CD4-positive, CD25-positive, alpha-beta regulatory T cell (primary cell): ENCODE data around the gene ARL2. TPM values are rescaled to one million over a fixed set of nuclear protein-coding genes. Genes with fewer than 3 reads are reported as not detected.
A peak's percentile ranks its signal among the peaks of the same experiment; 100 is the strongest.
"Not testable (repeated sequence)": the region's sequence is repeated elsewhere in the genome, so short reads cannot be mapped to it uniquely, and the experiment has no call there.

ENCODE experiments used
- ATAC-seq, 2 donors: fragments of 150-1000 bp; cut with Tn5 transposase; one replicate each; pipeline ENCODE4 v1.10.0; 2021; ENCODE audit warnings: low read depth in 2 of 2, moderate number of reproducible peaks in 2 of 2, moderate library complexity in 1 of 2
- DNase-seq, 3 donors: peaks; one replicate each; pipeline versions ENCODE4 v3.0.0 to v3.0.0-alpha.2; 2012 to 2022; ENCODE audit warnings: mixed read lengths in 1 of 3
- H3K27ac ChIP-seq: one replicate; pipeline ENCODE4 v1.7.0; 2013; ENCODE audit warnings: mild to moderate bottlenecking, low read length; ENCODE audit not compliant: insufficient read depth, poor library complexity, severe bottlenecking
- H3K27me3 ChIP-seq: one replicate; pipeline ENCODE4 v1.7.0; 2013; ENCODE audit warnings: low read length; ENCODE audit not compliant: control insufficient read depth, insufficient read depth
- H3K36me3 ChIP-seq: one replicate; pipeline ENCODE4 v1.7.0; 2013; ENCODE audit warnings: mild to moderate bottlenecking, low read length, moderate library complexity; ENCODE audit not compliant: control insufficient read depth, insufficient read depth
- H3K4me1 ChIP-seq: 2 replicates; pipeline ENCODE4 v1.7.0; 2013; ENCODE audit warnings: mild to moderate bottlenecking, low read length; ENCODE audit not compliant: insufficient read depth, control insufficient read depth, poor library complexity, severe bottlenecking
- H3K4me3 ChIP-seq: one replicate; pipeline ENCODE4 v1.7.0; 2013; ENCODE audit warnings: low read depth, mild to moderate bottlenecking, low read length, moderate library complexity
- H3K9me3 ChIP-seq, 2 experiments: 1 replicate in 1 of 2; 2 replicates in 1 of 2; pipeline ENCODE4 v1.7.0; 2013; ENCODE audit warnings: low read length in 2 of 2, mild to moderate bottlenecking in 1 of 2, moderate library complexity in 1 of 2; ENCODE audit not compliant: control insufficient read depth in 2 of 2
- H3K27ac Mint-ChIP-seq, 3 donors: one replicate each; pipeline ENCODE4 v1.8.0; 2020 to 2022; ENCODE audit warnings: mild to moderate bottlenecking in 3 of 3, mixed read lengths in 3 of 3, moderate library complexity in 2 of 3
- H3K27me3 Mint-ChIP-seq: one replicate; pipeline ENCODE4 v1.8.0; 2022; ENCODE audit warnings: mild to moderate bottlenecking, mixed read lengths
- H3K36me3 Mint-ChIP-seq: one replicate; pipeline ENCODE4 v1.8.0; 2020; ENCODE audit warnings: mixed read lengths
- H3K4me1 Mint-ChIP-seq, 4 donors: one replicate each; pipeline ENCODE4 v1.8.0; 2020 to 2022; ENCODE audit warnings: mixed read lengths in 4 of 4, mild to moderate bottlenecking in 1 of 4
- H3K4me3 Mint-ChIP-seq, 4 donors: one replicate each; pipeline ENCODE4 v1.8.0; 2020 to 2022; ENCODE audit warnings: mild to moderate bottlenecking in 4 of 4, mixed read lengths in 4 of 4, moderate library complexity in 3 of 4
- H3K9me3 Mint-ChIP-seq, 7 donors: one replicate each; pipeline ENCODE4 v1.8.0; 2020 to 2022; ENCODE audit warnings: mixed read lengths in 7 of 7, mild to moderate bottlenecking in 3 of 7, moderate library complexity in 2 of 7
- polyA plus RNA-seq, 4 donors: library from polyadenylated mRNA; unstranded; fragments of 300-500 nt; fragmentation: Illumina TruSeq; gene quantifications; one replicate each; pipeline ENCODE4 v1.2.3, GENCODE V29; 2021
- total RNA-seq: library from RNA; stranded (reverse); gene quantifications from one replicate; pipeline ENCODE4 v1.2.3, GENCODE V29; 2022

ARL2 gene
- total and polyA plus RNA-seq, 5 donors from 2014 or later, result 16.5 to 67.6 (median 64.8) TPM

DNA sequence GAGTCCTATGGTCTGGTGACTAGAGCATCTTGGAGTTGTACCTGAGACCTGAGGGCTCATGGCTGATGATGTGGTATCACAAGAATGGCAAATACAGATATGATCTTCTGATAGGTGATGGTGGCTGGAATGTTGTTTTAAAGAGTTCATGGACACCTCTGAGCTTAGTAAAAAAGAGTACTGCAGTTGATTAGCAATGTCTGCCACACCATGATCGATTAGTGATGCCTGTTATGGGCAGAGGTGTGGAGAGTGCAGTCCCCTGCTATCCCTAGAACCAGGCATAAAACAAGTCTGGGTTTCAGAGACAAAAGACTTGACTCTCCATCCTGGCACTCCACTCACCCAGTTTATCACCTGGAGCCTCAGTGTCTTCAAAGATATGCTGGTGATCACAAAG is 15.8 kb upstream of the ARL2 start:
- Histone ChIP-seq H3K36me3 (no peaks in the 10 kb centered on the region), H3K9me3 (no peaks in the 10 kb centered on the region), H3K4me3 (no peak overlapping the region), H3K4me1 (no peaks in the 10 kb centered on the region), H3K27me3 (no peaks in the 10 kb centered on the region), H3K27ac (no peak overlapping the region)
- DNase-seq (peak in 1 of 3 donors; percentile 54), ATAC-seq (no peak)
- H3K9me3 Mint-ChIP-seq, result no peaks in the 10 kb centered on the region
- peaks cover 7% of the 10 kb centered on the region for H3K27me3 Mint-ChIP-seq
- H3K27ac Mint-ChIP-seq, result peak overlapping the region; percentile 19 to 76 (median 38)
- no peaks in the 10 kb centered on the region for H3K36me3 Mint-ChIP-seq
- H3K4me1 Mint-ChIP-seq, result peaks cover 0 to 17% (median 7%) of the 10 kb centered on the region in 4 donors
- H3K4me3 Mint-ChIP-seq, result peak overlapping the region in 1 of 4 donors; percentile 25

DNA sequence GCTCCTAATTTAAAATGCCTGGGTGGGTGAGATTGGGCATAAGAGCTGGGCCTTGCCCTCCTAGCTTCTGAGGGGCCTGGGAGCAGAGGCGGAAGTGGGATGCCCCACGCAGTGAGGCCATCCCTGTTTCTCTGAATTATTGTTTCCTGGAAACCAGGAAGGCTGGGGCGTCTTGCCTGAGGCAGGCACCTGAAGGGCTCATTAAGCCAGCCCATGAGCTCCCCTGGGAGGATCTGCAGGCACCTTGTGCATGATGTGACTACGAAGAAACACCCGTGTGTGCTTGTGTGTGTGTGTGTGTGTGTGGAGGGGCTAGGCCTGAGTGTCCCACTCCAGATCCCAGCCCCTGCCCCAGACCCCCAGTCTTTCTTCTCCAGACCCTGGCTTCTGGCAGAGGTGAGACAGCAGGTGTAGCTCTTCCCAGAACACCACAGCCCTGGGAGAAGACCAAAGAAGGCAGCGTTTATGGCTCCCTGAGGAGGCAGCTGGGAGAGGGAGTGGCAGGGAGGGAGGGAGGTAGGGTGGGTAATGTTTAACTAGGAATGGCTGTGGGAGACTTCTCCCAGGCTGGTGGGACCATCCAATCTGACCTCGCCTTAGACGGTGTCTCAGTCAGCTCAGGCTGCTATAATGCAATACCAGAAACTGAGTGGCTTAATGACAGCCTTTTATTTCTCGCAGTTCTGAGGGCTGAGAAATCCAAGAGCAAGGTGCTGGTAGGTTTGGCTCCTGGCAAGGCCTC is 15.1 kb upstream of the ARL2 start:
- H3K4me3 ChIP-seq, result no peak overlapping the region
- no peak overlapping the region for H3K27ac ChIP-seq
- H3K4me3 Mint-ChIP-seq, result peak overlapping the region in 1 of 4 donors; percentile 25

DNA sequence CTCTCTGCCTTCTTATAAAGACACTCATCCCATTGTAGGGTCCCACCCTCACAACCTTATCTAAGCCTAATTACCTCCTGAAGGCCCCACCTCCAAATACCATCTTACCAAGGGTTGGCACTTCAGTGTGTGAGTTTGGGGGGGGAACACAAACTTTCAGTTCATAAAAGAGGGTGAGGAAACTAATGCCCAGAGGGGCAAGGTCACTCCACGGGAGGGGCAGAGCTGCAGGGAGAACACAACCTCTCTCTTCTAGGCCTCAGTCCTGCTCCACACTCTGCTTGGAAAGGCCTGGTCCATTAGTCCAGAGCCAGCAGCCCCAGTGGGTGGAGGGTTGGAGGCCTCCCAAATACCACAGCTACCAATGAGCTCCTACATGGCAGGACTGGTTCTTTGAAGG is 14.5 kb upstream of the ARL2 start:
- ATAC-seq, result no peak
- no peak overlapping the region for H3K4me3 ChIP-seq
- Mint-ChIP-seq H3K9me3 (no peaks in the 10 kb centered on the region), H3K27ac (peak overlapping the region in 1 of 3 donors; percentile 56), H3K27me3 (peaks cover 7% of the 10 kb centered on the region), H3K4me3 (no peak overlapping the region), H3K36me3 (no peaks in the 10 kb centered on the region), H3K4me1 (peaks cover 0 to 17% (median 7%) of the 10 kb centered on the region in 4 donors)
- H3K27ac ChIP-seq, result no peak overlapping the region
- no peak for DNase-seq
- H3K4me1 ChIP-seq, result no peaks in the 10 kb centered on the region
- H3K9me3 ChIP-seq, result no peaks in the 10 kb centered on the region
- H3K36me3 ChIP-seq, result no peaks in the 10 kb centered on the region
- no peaks in the 10 kb centered on the region for H3K27me3 ChIP-seq

More for the DNA sequence above, 15.1 kb upstream of the ARL2 start:
- peak in 1 of 3 donors; percentile 73 for DNase-seq
- peak in 1 of 2 donors; percentile 26 for ATAC-seq
- H3K4me1 Mint-ChIP-seq, result peaks cover 0 to 17% (median 7%) of the 10 kb centered on the region in 4 donors
- peak overlapping the region; percentile 19 to 85 (median 38) for H3K27ac Mint-ChIP-seq
- H3K9me3 ChIP-seq, result no peaks in the 10 kb centered on the region
- no peaks in the 10 kb centered on the region for H3K27me3 ChIP-seq
- H3K4me1 ChIP-seq, result no peaks in the 10 kb centered on the region
- no peaks in the 10 kb centered on the region for H3K36me3 Mint-ChIP-seq
- peaks cover 7% of the 10 kb centered on the region for H3K27me3 Mint-ChIP-seq
- H3K36me3 ChIP-seq, result no peaks in the 10 kb centered on the region
- no peaks in the 10 kb centered on the region for H3K9me3 Mint-ChIP-seq

DNA sequence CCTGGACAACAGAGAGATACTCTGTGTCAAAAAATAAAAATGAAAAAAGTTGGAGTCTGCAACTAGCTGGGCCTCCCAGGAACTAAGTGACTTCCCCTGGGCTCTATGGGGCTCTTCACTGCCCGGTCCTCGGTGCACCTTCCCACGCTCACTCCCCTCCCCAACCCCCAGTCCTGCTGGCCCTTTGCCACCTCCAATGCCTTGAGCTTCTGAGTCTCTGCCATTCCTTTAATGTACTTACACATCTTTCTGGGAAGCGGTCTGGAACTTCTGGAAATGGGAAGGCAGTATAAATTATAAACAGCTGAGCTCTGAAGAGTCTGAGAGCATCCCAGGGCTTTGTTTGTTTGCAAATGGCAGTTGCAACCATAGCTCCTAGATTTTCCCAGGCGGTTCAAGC is 11.3 kb upstream of the ARL2 start:
- Histone ChIP-seq H3K4me3 (no peak overlapping the region), H3K27ac (no peak overlapping the region), H3K4me1 (no peaks in the 10 kb centered on the region), H3K27me3 (no peaks in the 10 kb centered on the region), H3K36me3 (no peaks in the 10 kb centered on the region), H3K9me3 (no peaks in the 10 kb centered on the region)
- no peak for DNase-seq
- Mint-ChIP-seq H3K9me3 (no peaks in the 10 kb centered on the region), H3K36me3 (no peaks in the 10 kb centered on the region), H3K27me3 (peaks cover 5% of the 10 kb centered on the region), H3K4me1 (peaks cover 0 to 15% (median 7%) of the 10 kb centered on the region in 4 donors), H3K4me3 (no peak overlapping the region), H3K27ac (no peak overlapping the region)
- ATAC-seq, result no peak

DNA sequence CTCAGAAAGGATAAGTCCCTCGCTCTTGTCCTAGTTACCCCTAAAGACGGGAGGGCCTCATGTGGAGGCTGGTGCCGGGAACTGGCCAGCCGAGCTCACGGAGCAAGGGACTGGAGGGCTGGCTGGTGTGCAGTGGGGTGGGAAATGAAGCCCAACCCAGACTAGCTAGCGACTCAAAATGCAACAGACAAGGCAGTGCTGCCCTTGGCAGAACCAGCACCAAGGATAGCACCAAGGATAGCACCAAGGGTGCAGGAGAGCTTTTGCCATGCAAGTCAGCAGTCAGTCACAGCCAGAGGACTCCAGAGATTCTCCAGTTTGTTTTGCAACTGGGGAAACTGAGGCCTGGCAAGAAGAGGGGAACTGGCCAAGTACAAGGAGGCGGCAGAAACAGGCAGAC is 10.7 kb upstream of the ARL2 start:
- no peak overlapping the region for H3K27ac Mint-ChIP-seq
- ATAC-seq, result no peak
- H3K9me3 Mint-ChIP-seq, result no peaks in the 10 kb centered on the region

GRCh38 chr11:65003968-65004367 is 10.0 kb upstream of the ARL2 start:
- not testable (repeated sequence) for H3K36me3 Mint-ChIP-seq, H3K4me1 ChIP-seq, H3K36me3 ChIP-seq, H3K9me3 ChIP-seq, H3K27me3 Mint-ChIP-seq, H3K27ac ChIP-seq, DNase-seq, H3K4me1 Mint-ChIP-seq, H3K4me3 ChIP-seq, H3K9me3 Mint-ChIP-seq, ATAC-seq, H3K4me3 Mint-ChIP-seq, H3K27me3 ChIP-seq
- H3K27ac Mint-ChIP-seq, result peak overlapping the region in 1 of 3 donors; percentile 59

More for the DNA sequence above, 10.7 kb upstream of the ARL2 start:
- no peaks in the 10 kb centered on the region for H3K27me3 ChIP-seq
- no peaks in the 10 kb centered on the region for H3K4me1 ChIP-seq
- DNase-seq, result no peak
- Mint-ChIP-seq H3K36me3 (no peaks in the 10 kb centered on the region), H3K4me3 (no peak overlapping the region), H3K4me1 (peaks cover 0 to 11% (median 5%) of the 10 kb centered on the region in 4 donors), H3K27me3 (peaks cover 5% of the 10 kb centered on the region)
- H3K9me3 ChIP-seq, result no peaks in the 10 kb centered on the region
- H3K36me3 ChIP-seq, result no peaks in the 10 kb centered on the region
- H3K27ac ChIP-seq, result no peak overlapping the region
- H3K4me3 ChIP-seq, result no peak overlapping the region

GRCh38 chr11:65008016-65008415 is 5.9 kb upstream of the ARL2 start:
- peaks cover 5% of the 10 kb centered on the region for H3K27me3 Mint-ChIP-seq
- H3K36me3 Mint-ChIP-seq, result no peaks in the 10 kb centered on the region
- ATAC-seq (no peak), DNase-seq (no peak)
- Histone ChIP-seq H3K27ac (no peak overlapping the region), H3K36me3 (no peaks in the 10 kb centered on the region), H3K27me3 (no peaks in the 10 kb centered on the region), H3K4me1 (no peaks in the 10 kb centered on the region), H3K4me3 (no peak overlapping the region), H3K9me3 (no peaks in the 10 kb centered on the region)
- H3K27ac Mint-ChIP-seq, result no peak overlapping the region
- no peaks in the 10 kb centered on the region for H3K9me3 Mint-ChIP-seq
- peaks cover 0 to under 1% (median 0%) of the 10 kb centered on the region in 4 donors for H3K4me1 Mint-ChIP-seq
- peak overlapping the region in 1 of 4 donors; percentile 15 for H3K4me3 Mint-ChIP-seq

DNA sequence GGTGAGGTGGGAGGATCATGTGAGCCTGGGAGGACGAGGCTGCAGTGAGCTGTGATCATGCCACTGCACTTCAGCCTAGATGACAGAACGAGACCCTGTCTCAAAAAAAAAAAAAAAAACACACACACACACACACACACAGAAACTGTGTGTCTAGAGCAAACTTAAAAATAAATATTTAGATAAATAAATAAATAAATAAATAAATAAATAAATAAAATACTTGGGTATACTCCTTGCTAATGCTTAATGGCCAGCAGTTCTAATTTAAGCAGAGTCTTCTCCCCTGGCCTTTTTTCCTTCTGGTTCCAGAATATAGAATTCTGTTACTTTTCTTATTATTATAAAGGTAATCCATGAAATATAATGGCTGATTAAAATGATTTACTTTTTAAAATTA is 5.1 kb upstream of the ARL2 start:
- Histone ChIP-seq H3K9me3 (no peaks in the 10 kb centered on the region), H3K4me1 (no peaks in the 10 kb centered on the region), H3K27ac (no peak overlapping the region), H3K36me3 (no peaks in the 10 kb centered on the region), H3K4me3 (no peak overlapping the region), H3K27me3 (no peaks in the 10 kb centered on the region)
- no peak for DNase-seq
- no peaks in the 10 kb centered on the region for H3K9me3 Mint-ChIP-seq
- H3K27me3 Mint-ChIP-seq, result peaks cover 11% of the 10 kb centered on the region
- no peak overlapping the region for H3K27ac Mint-ChIP-seq
- H3K36me3 Mint-ChIP-seq, result no peaks in the 10 kb centered on the region
- peaks cover 0 to 7% (median 3%) of the 10 kb centered on the region in 4 donors for H3K4me1 Mint-ChIP-seq
- H3K4me3 Mint-ChIP-seq, result no peak overlapping the region
- ATAC-seq, result no peak
